IMR-90 (cell line): Measurements from ENCODE around the gene FES. TPM values are rescaled to one million over a fixed set of nuclear protein-coding genes. Genes with fewer than 3 reads are reported as not detected.

Source experiments
- ATAC-seq: fragments of 200-7000 bp; cut with Tn5 transposase; 2 replicates; pipeline ENCODE4 v1.9.1; 2020; ENCODE audit warnings: low read depth, mild to moderate bottlenecking, moderate library complexity
- BruUV-seq: library from RNA; stranded (reverse); fragments of 400-500 nt; replicated peaks from 2 replicates; lab custom pipeline; 2021; lab: Mats Ljungman, UMichigan
- CTCF ChIA-PET: fragments of 300-600 bp; formaldehyde crosslinking; extraction: SDS; loops from one replicate; lab custom pipeline; 2021; ENCODE audit warnings: antibody characterized with exemption; lab: Yijun Ruan, JAX
- POLR2A ChIA-PET: fragments of 300-600 bp; sonication (Branson Sonifier 250); formaldehyde crosslinking; loops from one replicate; lab custom pipeline; 2022; ENCODE audit warnings: antibody characterized with exemption; ENCODE audit not compliant: unreplicated experiment; lab: Charles Lee
- DNase-seq: peaks from one replicate; pipeline ENCODE4 v3.0.0; 2013
- H2AFZ ChIP-seq: replicated peaks from 2 replicates; pipeline ENCODE3; 2013; ENCODE audit warnings: low read length, mild to moderate bottlenecking; ENCODE audit not compliant: poor library complexity
- H2AK5ac ChIP-seq: 2 replicates; pipeline ENCODE4 v1.6.1; 2013; ENCODE audit warnings: low read depth, low read length, inconsistent platforms
- H2AK9ac ChIP-seq: replicated peaks from 2 replicates; pipeline ENCODE3; 2013; ENCODE audit warnings: mild to moderate bottlenecking, low read depth, low read length, moderate library complexity; ENCODE audit not compliant: poor library complexity
- H2BK120ac ChIP-seq: 2 replicates; pipeline ENCODE4 v1.6.1; 2013; ENCODE audit warnings: low read depth, low read length, inconsistent platforms
- H2BK15ac ChIP-seq: 3 replicates; pipeline ENCODE4 v1.6.1; 2013; ENCODE audit warnings: low read depth, low read length, inconsistent platforms
- H2BK20ac ChIP-seq: 2 replicates; pipeline ENCODE4 v1.6.1; 2013; ENCODE audit warnings: low read depth, mild to moderate bottlenecking, inconsistent platforms, low read length, moderate library complexity
- H2BK5ac ChIP-seq: 2 replicates; pipeline ENCODE4 v1.6.1; 2013; ENCODE audit warnings: mild to moderate bottlenecking, low read depth, low read length, inconsistent platforms; ENCODE audit not compliant: poor library complexity, severe bottlenecking
- H3K14ac ChIP-seq: replicated peaks from 2 replicates; pipeline ENCODE4 v1.6.1; 2013; ENCODE audit warnings: low read depth, low read length, inconsistent platforms
- H3K18ac ChIP-seq: 2 replicates; pipeline ENCODE4 v1.6.1; 2013; ENCODE audit warnings: low read depth, low read length, control low read depth
- H3K23ac ChIP-seq: 2 replicates; pipeline ENCODE4 v1.6.1; 2013; ENCODE audit warnings: low read depth, low read length, inconsistent platforms
- H3K27ac ChIP-seq: 2 replicates; pipeline ENCODE4 v1.5.1; 2013; ENCODE audit warnings: mild to moderate bottlenecking, control low read depth, low read length; ENCODE audit not compliant: insufficient read depth
- H3K27me3 ChIP-seq: 2 replicates; pipeline ENCODE4 v1.6.1; 2013; ENCODE audit warnings: low read length; ENCODE audit not compliant: control insufficient read depth, insufficient read depth
- H3K36me3 ChIP-seq: 2 replicates; pipeline ENCODE4 v1.6.1; 2013; ENCODE audit warnings: low read length, mixed read lengths; ENCODE audit not compliant: control insufficient read depth, insufficient read depth
- H3K4ac ChIP-seq: 2 replicates; pipeline ENCODE4 v1.6.1; 2013; ENCODE audit warnings: low read depth, low read length, inconsistent platforms
- H3K4me1 ChIP-seq: 2 replicates; pipeline ENCODE4 v1.6.1; 2013; ENCODE audit warnings: low read length, mixed read lengths; ENCODE audit not compliant: control insufficient read depth, insufficient read depth
- H3K4me2 ChIP-seq: 2 replicates; pipeline ENCODE4 v1.6.1; 2013; ENCODE audit warnings: low read depth, mild to moderate bottlenecking, control low read depth, low read length, moderate library complexity
- H3K4me3 ChIP-seq: 2 replicates; pipeline ENCODE4 v1.5.1; 2013; ENCODE audit warnings: low read depth, mild to moderate bottlenecking, control low read depth, low read length, moderate library complexity; ENCODE audit not compliant: insufficient read depth
- H3K56ac ChIP-seq: 2 replicates; pipeline ENCODE4 v1.6.1; 2013; ENCODE audit warnings: low read length, inconsistent platforms; ENCODE audit not compliant: insufficient read depth; ENCODE audit errors: extremely low read depth
- H3K79me1 ChIP-seq, 2 experiments: 2 replicates each; pipeline ENCODE4 v1.6.1; 2013; ENCODE audit warnings: low read length in 2 of 2, inconsistent platforms in 1 of 2, low read depth in 1 of 2
- H3K9ac ChIP-seq: 2 replicates; pipeline ENCODE4 v1.6.1; 2013; ENCODE audit warnings: low read depth, low read length, control low read depth
- H3K9me1 ChIP-seq: 2 replicates; pipeline ENCODE4 v1.6.1; 2013; ENCODE audit warnings: low read length, inconsistent platforms; ENCODE audit not compliant: insufficient read depth
- H3K9me3 ChIP-seq: 2 replicates; pipeline ENCODE4 v1.6.1; 2013; ENCODE audit warnings: low read length; ENCODE audit not compliant: control insufficient read depth, insufficient read depth
- H4K20me1 ChIP-seq: 2 replicates; pipeline ENCODE4 v1.6.1; 2013; ENCODE audit warnings: low read length, inconsistent platforms; ENCODE audit not compliant: insufficient read depth
- H4K5ac ChIP-seq: 2 replicates; pipeline ENCODE4 v1.6.1; 2013; ENCODE audit warnings: mild to moderate bottlenecking, low read depth, low read length, control low read depth
- H4K8ac ChIP-seq, 2 experiments: 2 replicates each; pipeline ENCODE4 v1.6.1; 2013; ENCODE audit warnings: low read depth in 2 of 2, low read length in 2 of 2, control low read depth in 1 of 2, inconsistent platforms in 1 of 2
- H4K91ac ChIP-seq: 2 replicates; pipeline ENCODE4 v1.6.1; 2013; ENCODE audit warnings: low read depth, low read length, inconsistent platforms; ENCODE audit not compliant: insufficient read depth
- BHLHE40 ChIP-seq: fragments of 150-350 bp; IDR thresholded peaks from 2 replicates; pipeline ENCODE4 v1.6.1; 2016; ENCODE audit warnings: mild to moderate bottlenecking, low read depth, low read length
- CEBPB ChIP-seq: IDR thresholded peaks from 2 replicates; pipeline ENCODE4 v1.6.1; 2012; ENCODE audit warnings: low read depth, low read length, improper control_type of control experiment
- CHD1 ChIP-seq: IDR thresholded peaks from 2 replicates; pipeline ENCODE4 v1.6.1; 2012; ENCODE audit warnings: low read depth, low read length, improper control_type of control experiment
- CTCF ChIP-seq: conservative IDR thresholded peaks from 2 replicates; pipeline ENCODE4 v1.5.1; 2012; ENCODE audit warnings: mild to moderate bottlenecking, low read depth, low read length, improper control_type of control experiment
- ELK1 ChIP-seq: fragments of 150-350 bp; IDR thresholded peaks from 2 replicates; pipeline ENCODE4 v1.6.1; 2016; ENCODE audit warnings: low read depth, mild to moderate bottlenecking, low read length, moderate library complexity, borderline replicate concordance
- FOS ChIP-seq: fragments of 150-350 bp; IDR thresholded peaks from 2 replicates; pipeline ENCODE4 v1.6.1; 2016; ENCODE audit warnings: low read depth, low read length
- MAFK ChIP-seq: IDR thresholded peaks from 2 replicates; pipeline ENCODE4 v1.6.1; 2012; ENCODE audit warnings: low read depth, low read length, improper control_type of control experiment
- MAZ ChIP-seq: IDR thresholded peaks from 2 replicates; pipeline ENCODE4 v1.6.1; 2012; ENCODE audit warnings: low read depth, mild to moderate bottlenecking, low read length, improper control_type of control experiment, moderate library complexity, borderline replicate concordance
- MXI1 ChIP-seq: IDR thresholded peaks from 2 replicates; pipeline ENCODE4 v1.6.1; 2012; ENCODE audit warnings: low read depth, mild to moderate bottlenecking, low read length, moderate library complexity, borderline replicate concordance
- NFE2L2 ChIP-seq: fragments of 150-350 bp; IDR thresholded peaks from 2 replicates; pipeline ENCODE4 v1.6.1; 2016; ENCODE audit warnings: low read depth, mild to moderate bottlenecking, low read length
- POLR2A ChIP-seq: IDR thresholded peaks from 2 replicates; pipeline ENCODE4 v1.6.1; 2012; ENCODE audit warnings: mild to moderate bottlenecking, low read depth, low read length
- RAD21 ChIP-seq: IDR thresholded peaks from 2 replicates; pipeline ENCODE4 v1.6.1; 2012; ENCODE audit warnings: low read length, improper control_type of control experiment
- RCOR1 ChIP-seq: IDR thresholded peaks from 2 replicates; pipeline ENCODE4 v1.6.1; 2012; ENCODE audit warnings: mild to moderate bottlenecking, low read length, improper control_type of control experiment; ENCODE audit not compliant: insufficient replicate concordance
- RFX5 ChIP-seq: IDR thresholded peaks from 2 replicates; pipeline ENCODE4 v1.8.0; 2012; ENCODE audit warnings: low read depth, mild to moderate bottlenecking, low read length, moderate library complexity
- SMC3 ChIP-seq: fragments of 150-350 bp; IDR thresholded peaks from 2 replicates; pipeline ENCODE4 v1.6.1; 2016; ENCODE audit warnings: low read depth, mild to moderate bottlenecking, antibody characterized with exemption, low read length, moderate library complexity
- USF2 ChIP-seq: fragments of 150-350 bp; IDR thresholded peaks from 2 replicates; pipeline ENCODE4 v1.6.1; 2017; ENCODE audit warnings: mild to moderate bottlenecking, antibody characterized with exemption, low read length, low read depth
- WGBS, 2 experiments: methylation state at CpG; one replicate each; pipeline versions ENCODE4 v1.1.5 to v1.1.7; 2013; ENCODE audit warnings: missing lambda C conversion rate in 2 of 2; ENCODE audit not compliant: insufficient read length in 1 of 2; ENCODE audit errors: extremely low coverage in 2 of 2; 5-methylcytosine and 5-hydroxymethylcytosine counted together
- dilution Hi-C: fragments of 300-500 bp; cut with HindIII; formaldehyde crosslinking; loops from one replicate; pipeline ENCODE4 v1.14.3; 2018; ENCODE audit warnings: low sequenced_read_pairs; ENCODE audit not compliant: unreplicated experiment
- in situ Hi-C: fragments of 300-500 bp; cut with MboI; formaldehyde crosslinking; loops from 3 replicates; pipeline ENCODE4 v1.14.3; 2019; ENCODE audit warnings: low sequenced_read_pairs, inconsistent platforms, mixed read lengths
- intact Hi-C: fragments of 100-400 bp; cut with micrococcal nuclease; formaldehyde crosslinking; loops from 2 replicates; pipeline ENCODE4 v1.10.0; 2022
- polyA plus RNA-seq, 3 experiments: library from polyadenylated mRNA; depleted of rRNA; stranded (reverse); fragments of >200 nt; gene quantifications; 2 replicates each; pipeline ENCODE4 v1.2.3, GENCODE V29; 2012; ENCODE audit warnings: low replicate concordance in 1 of 3
- total RNA-seq: library from RNA; depleted of rRNA; stranded (reverse); fragments of >200 nt; gene quantifications from 2 replicates; pipeline ENCODE4 v1.2.3, GENCODE V29; 2012

FES gene
- total and polyA plus RNA-seq, 2 of the 4 experiments (the other 2 are of a cell fraction) = 10.5 to 11.7 TPM

GRCh38 chr15:90857883-90858443 lies 26.3 kb upstream of the FES start:
- Histone ChIP-seq H2AK9ac (no peak overlapping the region), H3K23ac (no peak overlapping the region), H4K5ac (no peak overlapping the region), H2BK15ac (no peak overlapping the region), H2BK20ac (no peak overlapping the region), H3K56ac (no peak overlapping the region), H3K27me3 (no peaks in the 10 kb centered on the region), H3K4me3 (no peak overlapping the region), H4K91ac (no peak overlapping the region), H3K9ac (no peak overlapping the region), H2AK5ac (no peak overlapping the region), H3K14ac (no peak overlapping the region), H3K27ac (no peak overlapping the region), H3K79me1 (no peaks in the 10 kb centered on the region), H2AFZ (no peak overlapping the region), H3K4me2 (no peak overlapping the region), H3K18ac (no peak overlapping the region), H3K36me3 (no peaks in the 10 kb centered on the region), H2BK5ac (no peak overlapping the region), H2BK120ac (no peak overlapping the region), H3K4me1 (peaks cover 6% of the 10 kb centered on the region), H4K8ac (no peak overlapping the region), H4K20me1 (no peaks in the 10 kb centered on the region), H3K4ac (no peak overlapping the region), H3K9me1 (peaks cover 3% of the 10 kb centered on the region; the same call in 1 of the 2 replicates), H3K9me3 (no peaks in the 10 kb centered on the region)
- WGBS, 2 experiments = 66% methylated on average over 5 of the region's 8 CpGs; no CpG with 5 or more reads in 1 of the 2 experiments
- no TSS peak for BruUV-seq
- POLR2A ChIA-PET = no interaction called here
- intact Hi-C loops (no loop called here), dilution Hi-C loops (no loop called here), in situ Hi-C loops (no loop called here)
- TF ChIP-seq BHLHE40 = no peak
- TF ChIP-seq RFX5 = no peak
- no peak for TF ChIP-seq RCOR1
- TF ChIP-seq MAFK = no peak
- no peak for TF ChIP-seq POLR2A
- TF ChIP-seq MXI1 = no peak
- no peak for TF ChIP-seq ELK1
- no peak for TF ChIP-seq RAD21
- no peak for TF ChIP-seq CHD1
- TF ChIP-seq MAZ = no peak
- no peak for TF ChIP-seq USF2
- TF ChIP-seq NFE2L2 = no peak
- TF ChIP-seq FOS = no peak
- TF ChIP-seq CTCF = no peak
- TF ChIP-seq CEBPB = no peak
- no peak for TF ChIP-seq SMC3
- DNase-seq (no peak), ATAC-seq (no peak)
- CTCF ChIA-PET = interaction anchor here (0.6 kb wide), 1 partner anchor 10 kb away, joined by 3 read pairs; the partner anchor contains the start of gene FURIN
